Cardiac fibroblast (primary cell): ENCODE results near the gene MACROD2.

Experiments used
- DNase-seq, 2 donors: peaks; one replicate each; pipeline versions ENCODE4 v3.0.0 to v3.0.0-alpha.2; 2010; ENCODE audit warnings: low read depth in 2 of 2
- H3K4me3 ChIP-seq, 2 donors: replicated peaks in 1 of 2; 1 replicate in 1 of 2; 2 replicates in 1 of 2; pipeline ENCODE4 v1.5.1; 2011; ENCODE audit warnings: low read depth in 2 of 2, low read length in 2 of 2, mild to moderate bottlenecking in 2 of 2, moderate library complexity in 1 of 2
- CTCF ChIP-seq: IDR thresholded peaks from one replicate; pipeline ENCODE4 v1.5.1; 2011; ENCODE audit warnings: low read depth, mild to moderate bottlenecking, low read length, inconsistent platforms

The MACROD2 gene

GRCh38 chr20:14701326-14701725, 706.0 kb downstream of the MACROD2 start:
- no peak for DNase-seq
- no peak overlapping the region for H3K4me3 ChIP-seq
- TF ChIP-seq CTCF, result no peak

GRCh38 chr20:14706555-14706954, 711.2 kb downstream of the MACROD2 start:
- no peak for TF ChIP-seq CTCF
- no peak for DNase-seq
- no peak overlapping the region for H3K4me3 ChIP-seq

- no peak for DNase-seq
- TF ChIP-seq CTCF, result no peak
Measured at GRCh38 chr20:14707026-14707680, 711.8 kb downstream of the MACROD2 start.

GRCh38 chr20:14707865-14708596, 712.7 kb downstream of the MACROD2 start:
- no peak overlapping the region for H3K4me3 ChIP-seq
- TF ChIP-seq CTCF, result no peak
- no peak for DNase-seq

More at GRCh38 chr20:14707026-14707680, 711.8 kb downstream of the MACROD2 start:
- H3K4me3 ChIP-seq, result no peak overlapping the region

- no peak for TF ChIP-seq CTCF
- H3K4me3 ChIP-seq, result no peak overlapping the region
- DNase-seq, result no peak
Measured at GRCh38 chr20:14709439-14709838, 714.1 kb downstream of the MACROD2 start.

GRCh38 chr20:14710951-14711350, 715.6 kb downstream of the MACROD2 start:
- no peak overlapping the region for H3K4me3 ChIP-seq
- no peak for DNase-seq
- no peak for TF ChIP-seq CTCF

GRCh38 chr20:14711652-14712051, 716.3 kb downstream of the MACROD2 start:
- peak in 1 of 2 donors; percentile 29 for DNase-seq
- no peak overlapping the region for H3K4me3 ChIP-seq
- TF ChIP-seq CTCF, result no peak
